Dendritic cell treated with granulocyte-macrophage colony-stimulating factor and Interleukin-4, amounts not matched to agents 40 ng/mL and 50 ng/mL, for 4 days (primary cell): Measurements from ENCODE around the gene PAFAH1B2.
A peak's percentile ranks its signal among the peaks of the same experiment; 100 is the strongest.
"Not testable (repeated sequence)": the region's sequence is repeated elsewhere in the genome, so short reads cannot be mapped to it uniquely, and the experiment has no call there.

Experiments used
- H3K27ac Mint-ChIP-seq: one replicate; pipeline ENCODE4 v1.8.0; 2022; ENCODE audit warnings: mild to moderate bottlenecking, mixed read lengths
- H3K27me3 Mint-ChIP-seq: one replicate; pipeline ENCODE4 v1.8.0; 2022; ENCODE audit warnings: mild to moderate bottlenecking, mixed read lengths
- H3K36me3 Mint-ChIP-seq: one replicate; pipeline ENCODE4 v1.8.0; 2022; ENCODE audit warnings: low read depth, mixed read lengths
- H3K4me1 Mint-ChIP-seq: one replicate; pipeline ENCODE4 v1.8.0; 2022; ENCODE audit warnings: low read depth, mixed read lengths
- H3K4me3 Mint-ChIP-seq: one replicate; pipeline ENCODE4 v1.8.0; 2022; ENCODE audit warnings: mild to moderate bottlenecking, moderate library complexity, mixed read lengths
- H3K9me3 Mint-ChIP-seq: one replicate; pipeline ENCODE4 v1.8.0; 2022; ENCODE audit warnings: mixed read lengths
- intact Hi-C: fragments of 100-400 bp; cut with micrococcal nuclease; formaldehyde crosslinking; loops from one replicate; pipeline ENCODE4 v1.15.0; 2022

Gene PAFAH1B2

DNA sequence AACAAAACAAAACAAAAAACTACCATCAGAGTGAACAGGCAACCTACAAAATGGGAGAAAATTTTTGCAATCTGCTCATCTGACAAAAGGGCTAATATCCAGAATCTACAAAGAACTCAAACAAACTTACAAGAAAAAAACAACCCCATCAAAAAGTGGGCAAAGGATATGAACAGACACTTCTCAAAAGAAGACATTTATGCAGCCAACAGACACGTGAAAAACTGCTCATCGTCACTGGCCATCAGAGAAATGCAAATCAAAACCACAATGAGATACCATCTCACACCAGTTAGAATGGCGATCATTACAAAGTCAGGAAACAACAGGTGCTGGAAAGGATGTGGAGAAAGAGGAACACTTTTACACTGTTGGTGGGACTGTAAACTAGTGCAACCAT lies 31.6 kb upstream of the PAFAH1B2 start:
- H3K4me3 Mint-ChIP-seq, H3K27ac Mint-ChIP-seq, H3K27me3 Mint-ChIP-seq, H3K4me1 Mint-ChIP-seq, intact Hi-C loops, H3K9me3 Mint-ChIP-seq, H3K36me3 Mint-ChIP-seq: not testable (repeated sequence)

- H3K4me3 Mint-ChIP-seq, intact Hi-C loops, H3K36me3 Mint-ChIP-seq: not testable (repeated sequence)
Observed at GRCh38 chr11:117112939-117113338, 31.1 kb upstream of the PAFAH1B2 start.

DNA sequence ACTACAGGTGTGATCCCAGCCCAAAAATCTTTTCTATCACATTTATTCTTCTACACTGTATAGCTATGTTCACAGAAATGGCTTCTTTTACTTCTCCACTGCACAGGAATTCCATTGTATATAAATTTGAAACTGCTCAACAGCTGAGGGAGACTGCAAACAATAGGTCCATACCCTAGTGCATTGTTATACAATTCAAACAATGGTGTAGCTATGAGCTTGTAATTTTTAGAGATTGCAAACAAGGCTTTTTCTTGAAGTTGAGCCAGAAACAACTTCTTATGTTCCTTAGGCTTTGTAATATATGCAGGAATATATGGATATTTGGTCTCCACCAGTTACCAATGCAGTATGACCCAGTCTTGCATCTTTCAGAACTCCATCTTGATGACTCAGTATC lies 26.4 kb upstream of the PAFAH1B2 start:
- no peak overlapping the region for H3K27ac Mint-ChIP-seq
- intact Hi-C loops, result no loop called here
- no peaks in the 10 kb centered on the region for H3K27me3 Mint-ChIP-seq
- no peaks in the 10 kb centered on the region for H3K4me1 Mint-ChIP-seq
- no peak overlapping the region for H3K4me3 Mint-ChIP-seq
- H3K36me3 Mint-ChIP-seq, result no peaks in the 10 kb centered on the region
- H3K9me3 Mint-ChIP-seq, result no peaks in the 10 kb centered on the region

More at GRCh38 chr11:117112939-117113338, 31.1 kb upstream of the PAFAH1B2 start:
- not testable (repeated sequence) for H3K27ac Mint-ChIP-seq, H3K9me3 Mint-ChIP-seq, H3K4me1 Mint-ChIP-seq, H3K27me3 Mint-ChIP-seq

- no peaks in the 10 kb centered on the region for H3K4me1 Mint-ChIP-seq
- H3K27ac Mint-ChIP-seq, result no peak overlapping the region
- intact Hi-C loops, result no loop called here
- H3K27me3 Mint-ChIP-seq, result peaks cover 5% of the 10 kb centered on the region
- no peaks in the 10 kb centered on the region for H3K36me3 Mint-ChIP-seq
- H3K9me3 Mint-ChIP-seq, result no peaks in the 10 kb centered on the region
- H3K4me3 Mint-ChIP-seq, result no peak overlapping the region
Observed at GRCh38 chr11:117121176-117121575, 22.9 kb upstream of the PAFAH1B2 start.

DNA sequence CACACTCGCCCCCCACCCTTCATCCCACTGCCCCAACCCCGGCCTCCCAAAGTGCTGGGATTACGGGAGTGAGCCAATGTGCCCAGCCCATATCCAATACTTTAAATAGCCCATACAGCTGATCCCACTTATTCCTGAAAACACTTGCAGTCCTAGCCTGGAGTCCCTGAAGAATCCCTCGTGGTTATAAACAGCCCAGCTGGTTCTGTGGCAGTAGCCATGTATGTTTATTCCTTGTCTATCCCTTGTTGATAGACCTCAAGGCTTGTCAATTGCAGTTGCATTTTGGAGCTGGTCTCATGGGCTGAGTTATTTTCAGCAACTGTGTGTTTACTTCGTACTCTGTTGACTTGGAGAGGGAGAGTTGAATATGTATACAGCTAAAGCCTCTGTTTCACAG lies 21.5 kb upstream of the PAFAH1B2 start:
- Mint-ChIP-seq H3K9me3 (no peaks in the 10 kb centered on the region), H3K27ac (no peak overlapping the region), H3K36me3 (no peaks in the 10 kb centered on the region), H3K27me3 (peaks cover 5% of the 10 kb centered on the region), H3K4me3 (no peak overlapping the region), H3K4me1 (no peaks in the 10 kb centered on the region)
- intact Hi-C loops, result no loop called here

DNA sequence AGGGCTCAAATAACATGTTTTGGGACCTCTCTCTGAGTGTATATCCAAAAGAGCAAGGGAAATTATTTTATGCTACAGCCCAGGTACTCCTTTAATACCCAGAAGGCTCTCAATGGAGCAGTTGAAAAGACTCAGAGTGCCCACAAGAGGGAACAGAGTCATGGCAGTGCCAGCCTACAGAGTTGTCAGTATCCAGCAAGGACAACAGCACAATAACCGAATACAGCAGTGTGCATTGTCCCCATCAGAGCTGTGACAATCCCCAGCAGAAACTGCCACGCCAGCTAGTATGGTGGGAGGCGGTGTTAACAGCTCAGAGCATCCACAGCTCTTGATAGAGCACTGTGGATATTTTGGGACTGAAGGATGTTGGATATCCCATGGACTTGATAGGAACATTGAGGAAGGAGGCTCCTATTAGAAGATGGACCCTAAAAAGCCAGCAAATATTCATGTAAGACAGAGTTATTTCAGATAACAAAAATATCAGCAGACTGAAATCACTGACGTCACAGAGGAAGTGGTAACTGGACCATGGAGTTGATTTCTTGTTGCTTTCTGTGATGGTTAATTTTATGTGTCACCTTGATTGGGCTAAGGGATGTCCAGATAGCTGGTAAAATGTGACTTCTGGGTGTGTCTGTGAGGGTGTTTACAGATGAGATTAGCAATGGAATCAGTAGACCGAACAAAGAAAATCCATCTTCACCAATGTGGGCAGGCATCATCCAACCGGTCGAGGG lies 17.7 kb upstream of the PAFAH1B2 start:
- no peak overlapping the region for H3K27ac Mint-ChIP-seq
- H3K4me1 Mint-ChIP-seq, result no peaks in the 10 kb centered on the region
- intact Hi-C loops, result no loop called here
- H3K9me3 Mint-ChIP-seq, result no peaks in the 10 kb centered on the region
- H3K4me3 Mint-ChIP-seq, result no peak overlapping the region
- no peaks in the 10 kb centered on the region for H3K36me3 Mint-ChIP-seq
- H3K27me3 Mint-ChIP-seq, result peaks cover 5% of the 10 kb centered on the region

DNA sequence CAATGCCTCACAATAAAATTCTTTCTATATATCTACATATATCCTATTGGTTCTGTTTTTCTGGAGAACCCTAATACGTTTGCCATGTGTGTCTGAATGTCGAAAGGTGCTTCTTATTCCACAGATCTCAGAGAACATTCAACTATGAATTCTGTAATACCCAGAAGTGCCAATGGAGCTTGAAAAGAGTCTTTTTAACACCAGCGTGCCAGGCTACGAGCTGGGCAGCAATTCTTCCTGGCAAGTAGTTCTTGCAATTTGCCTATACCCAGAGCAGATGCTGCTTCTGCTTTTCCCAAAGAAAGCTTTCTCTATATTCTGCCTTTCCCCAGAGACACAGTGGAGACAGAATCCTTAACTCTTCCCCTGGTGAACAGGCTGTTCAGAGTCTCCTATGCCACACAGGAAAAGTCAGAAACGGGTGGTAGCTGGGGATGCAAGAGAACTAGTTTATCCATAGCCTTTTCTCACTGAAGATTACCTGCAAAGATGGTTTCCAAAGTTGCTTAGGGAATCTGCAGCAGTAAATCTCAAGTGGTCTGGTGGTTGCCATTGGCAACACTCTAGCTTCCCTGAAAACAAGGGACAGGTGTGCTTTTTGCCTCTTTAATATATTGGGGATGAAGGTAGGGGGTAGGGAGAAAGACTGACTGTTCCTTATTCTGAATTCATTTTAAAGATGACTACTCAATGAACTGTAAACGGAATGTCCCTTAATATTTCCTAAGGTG lies 16.8 kb upstream of the PAFAH1B2 start:
- Mint-ChIP-seq H3K27ac (no peak overlapping the region), H3K27me3 (peaks cover 5% of the 10 kb centered on the region), H3K9me3 (no peaks in the 10 kb centered on the region), H3K4me3 (no peak overlapping the region), H3K36me3 (no peaks in the 10 kb centered on the region), H3K4me1 (no peaks in the 10 kb centered on the region)
- intact Hi-C loops, result no loop called here

GRCh38 chr11:117128289-117128688 lies 15.8 kb upstream of the PAFAH1B2 start:
- Mint-ChIP-seq H3K4me3 (no peak overlapping the region), H3K27ac (no peak overlapping the region), H3K4me1 (no peaks in the 10 kb centered on the region), H3K9me3 (no peaks in the 10 kb centered on the region), H3K27me3 (peaks cover 6% of the 10 kb centered on the region), H3K36me3 (no peaks in the 10 kb centered on the region)
- intact Hi-C loops, result no loop called here

DNA sequence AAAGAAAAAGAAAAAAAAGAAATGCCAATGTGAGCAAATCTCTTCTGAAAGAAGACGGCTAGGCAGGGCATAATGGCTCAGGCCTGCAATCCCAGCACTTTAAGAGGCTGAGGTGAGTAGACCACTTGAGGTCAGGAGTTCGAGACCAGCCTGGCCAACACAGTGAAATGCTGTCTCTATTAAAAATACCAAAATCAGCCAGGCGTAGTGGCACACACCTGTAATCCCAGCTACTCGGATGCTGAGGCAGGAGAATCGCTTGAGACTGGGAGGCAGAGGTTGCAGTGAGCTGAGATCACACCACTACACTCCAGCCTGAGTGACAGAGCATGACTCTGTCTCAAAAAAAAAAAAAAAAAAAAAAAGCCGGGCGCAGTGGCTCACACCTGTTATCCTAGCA lies 13.7 kb upstream of the PAFAH1B2 start:
- H3K27ac Mint-ChIP-seq, H3K9me3 Mint-ChIP-seq, H3K4me1 Mint-ChIP-seq, H3K36me3 Mint-ChIP-seq, H3K4me3 Mint-ChIP-seq, H3K27me3 Mint-ChIP-seq: not testable (repeated sequence)
- intact Hi-C loops, result loop anchor here (5.0 kb wide), 1 partner anchor 77 kb away; no protein-coding TSS in a partner anchor

- Mint-ChIP-seq H3K27me3 (peaks cover 7% of the 10 kb centered on the region), H3K4me1 (no peaks in the 10 kb centered on the region), H3K27ac (no peak overlapping the region), H3K9me3 (no peaks in the 10 kb centered on the region), H3K4me3 (no peak overlapping the region), H3K36me3 (no peaks in the 10 kb centered on the region)
- intact Hi-C loops, result loop anchor here (5.0 kb wide), 1 partner anchor 76 kb away; no protein-coding TSS in a partner anchor
Observed at GRCh38 chr11:117130879-117131278, 13.2 kb upstream of the PAFAH1B2 start.

- Mint-ChIP-seq H3K27ac (no peak overlapping the region), H3K4me3 (no peak overlapping the region), H3K4me1 (peaks cover 7% of the 10 kb centered on the region), H3K9me3 (no peaks in the 10 kb centered on the region), H3K36me3 (no peaks in the 10 kb centered on the region), H3K27me3 (peaks cover 8% of the 10 kb centered on the region)
- intact Hi-C loops, result loop anchor here (5.0 kb wide), 1 partner anchor 73 kb away; no protein-coding TSS in a partner anchor
Observed at GRCh38 chr11:117134431-117134830, 9.7 kb upstream of the PAFAH1B2 start.

- H3K27ac Mint-ChIP-seq, H3K4me3 Mint-ChIP-seq, H3K9me3 Mint-ChIP-seq, H3K4me1 Mint-ChIP-seq, H3K36me3 Mint-ChIP-seq: not testable (repeated sequence)
- peaks cover 10% of the 10 kb centered on the region for H3K27me3 Mint-ChIP-seq
- intact Hi-C loops, result loop anchor here (5.0 kb wide), 1 partner anchor 72 kb away; no protein-coding TSS in a partner anchor
Observed at GRCh38 chr11:117134979-117135378, 9.1 kb upstream of the PAFAH1B2 start.

- H3K9me3 Mint-ChIP-seq, H3K36me3 Mint-ChIP-seq, H3K27ac Mint-ChIP-seq, H3K4me3 Mint-ChIP-seq, intact Hi-C loops: not testable (repeated sequence)
- H3K27me3 Mint-ChIP-seq, result peaks cover 13% of the 10 kb centered on the region
- peaks cover 15% of the 10 kb centered on the region for H3K4me1 Mint-ChIP-seq
Observed at GRCh38 chr11:117137223-117138086, 6.6 kb upstream of the PAFAH1B2 start.

GRCh38 chr11:117143390-117143789 lies 697 bp upstream of the PAFAH1B2 start:
- intact Hi-C loops, result no loop called here
- Mint-ChIP-seq H3K36me3 (peaks cover 48% of the 10 kb centered on the region), H3K27me3 (peaks cover 8% of the 10 kb centered on the region), H3K27ac (peak overlapping the region; percentile 100), H3K4me1 (peaks cover 63% of the 10 kb centered on the region), H3K4me3 (peak overlapping the region; percentile 99), H3K9me3 (no peaks in the 10 kb centered on the region)
